Activated T-cell treated with anti-CD3 and anti-CD28 coated beads for 4 hours (primary cell): Measurements from ENCODE around the gene RNF138.
"Not testable (repeated sequence)": the region's sequence is repeated elsewhere in the genome, so short reads cannot be mapped to it uniquely, and the experiment has no call there.

ENCODE experiments used
- DNase-seq: peaks from one replicate; pipeline ENCODE4 v3.0.0-alpha.2; 2020

The RNF138 gene

DNA sequence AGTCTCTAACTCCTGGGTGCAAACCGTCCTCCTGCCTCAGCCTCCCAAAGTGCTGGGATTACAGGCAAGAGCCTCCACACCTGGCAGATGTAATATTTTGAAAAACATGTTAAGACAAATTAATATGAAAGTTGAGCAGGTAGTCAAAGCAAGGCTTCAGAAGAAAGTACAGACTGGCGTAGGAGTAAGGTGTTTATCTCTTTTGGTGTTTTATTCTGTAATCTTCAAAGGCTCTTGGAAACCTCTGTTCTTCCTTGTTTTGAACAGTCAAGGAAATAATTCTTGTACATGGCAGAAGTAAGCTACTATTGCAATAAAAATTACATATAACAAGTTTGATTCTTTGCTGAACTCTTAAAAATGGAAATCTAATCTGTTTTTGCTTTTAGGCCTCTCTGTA, 5.3 kb downstream of the RNF138 start:
- no peak for DNase-seq

DNA sequence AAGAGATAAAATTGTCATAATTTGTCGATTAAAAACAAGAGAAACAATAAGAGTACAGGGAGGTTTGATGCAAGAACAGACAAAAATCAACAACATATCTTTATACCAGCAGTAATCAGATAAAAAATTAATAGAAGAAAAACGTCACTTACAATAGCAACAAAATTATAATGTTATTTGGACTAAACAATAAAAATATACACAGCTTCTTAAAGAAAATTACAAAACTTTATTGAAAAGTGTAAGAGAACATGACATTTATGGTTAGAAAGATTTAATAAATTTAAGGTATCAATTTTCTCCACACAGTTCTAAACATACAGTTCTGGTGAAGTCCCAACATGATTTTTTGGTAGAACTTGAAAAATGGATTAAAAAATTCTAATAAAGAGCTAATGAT, 12.8 kb downstream of the RNF138 start:
- DNase-seq = no peak

DNA sequence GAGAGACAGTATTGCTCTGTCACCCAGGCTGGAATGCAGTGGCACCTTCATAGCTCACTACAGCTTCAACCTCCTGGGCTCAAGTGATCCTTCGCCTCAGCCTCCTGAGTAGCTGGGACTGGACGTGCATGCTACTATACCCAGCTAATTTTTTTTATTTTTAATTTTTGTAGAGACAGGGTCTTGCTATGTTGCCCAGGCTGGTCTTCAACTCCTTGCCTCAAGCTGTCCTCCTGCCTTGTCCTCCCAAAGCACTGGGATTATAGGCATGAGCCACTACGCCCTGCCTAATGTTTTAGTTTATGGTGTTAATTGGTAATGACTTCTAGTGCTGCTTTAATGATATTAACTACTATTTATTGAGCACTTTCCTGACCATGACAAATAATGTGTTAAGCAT, 18.3 kb downstream of the RNF138 start:
- DNase-seq = no peak

DNA sequence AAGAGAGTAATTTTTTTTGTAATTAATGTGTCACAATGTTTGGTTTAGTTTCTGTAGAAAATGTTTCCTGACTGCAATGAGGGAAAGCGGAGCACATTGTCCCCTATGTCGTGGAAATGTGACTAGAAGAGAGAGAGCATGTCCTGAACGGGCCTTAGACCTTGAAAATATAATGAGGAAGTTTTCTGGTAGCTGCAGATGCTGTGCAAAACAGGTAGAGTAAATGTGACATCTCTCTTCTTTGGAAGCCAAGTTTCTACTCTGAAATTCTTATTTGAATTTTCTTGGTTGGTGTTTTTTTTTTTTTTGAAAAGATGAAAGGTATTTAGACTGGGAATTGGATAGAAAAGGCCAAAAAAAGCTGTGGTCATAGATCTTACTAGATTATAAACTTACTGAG, 20.0 kb downstream of the RNF138 start:
- no peak for DNase-seq

DNA sequence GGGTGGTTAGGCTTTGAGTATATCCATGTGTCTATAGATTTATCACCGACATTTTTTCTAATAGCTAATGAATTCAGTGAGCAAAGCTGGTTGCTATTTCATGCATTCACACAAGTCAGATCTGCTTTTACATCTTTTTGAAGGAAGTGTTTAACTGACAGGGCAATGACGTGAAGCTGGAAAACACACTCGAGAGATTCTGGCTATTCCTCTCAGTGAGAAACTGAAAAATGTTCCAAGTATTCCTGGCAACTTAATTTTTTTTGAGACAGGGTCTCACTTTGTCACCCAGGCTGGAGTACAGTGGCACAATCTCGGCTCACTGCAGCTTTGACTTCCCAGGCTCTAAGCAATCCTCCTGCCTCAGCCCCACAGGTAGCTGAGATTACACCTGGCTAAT, 21.2 kb downstream of the RNF138 start:
- no peak for DNase-seq

DNA sequence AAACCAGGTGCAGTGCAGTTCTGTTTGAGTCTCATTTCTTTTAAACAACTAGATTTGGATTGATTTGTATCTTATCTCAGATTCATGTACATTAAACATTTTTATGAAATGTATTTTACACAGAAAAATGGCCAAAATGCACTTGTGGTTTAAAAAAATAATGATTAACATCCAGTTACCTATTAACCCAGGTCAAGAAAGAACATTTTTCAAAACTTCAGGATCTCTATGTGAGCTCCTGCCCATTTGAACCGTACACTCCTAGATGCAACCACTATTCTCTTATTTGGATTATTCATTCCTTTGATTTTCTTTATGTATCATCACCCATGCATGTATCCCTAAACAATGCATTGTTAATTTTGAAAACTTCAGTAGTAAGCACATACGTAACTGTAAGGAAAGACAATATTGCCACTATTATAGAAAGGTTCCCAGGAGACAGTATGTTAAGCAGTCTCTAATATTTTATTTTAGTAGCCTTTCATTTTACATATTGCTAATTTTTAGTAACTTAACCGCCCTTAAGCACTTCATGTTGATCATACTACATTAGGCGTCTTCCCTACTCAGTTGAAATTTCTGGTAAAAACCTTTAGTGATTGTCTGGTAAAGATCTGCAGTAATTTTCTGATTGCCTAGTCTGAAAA, 22.7 kb downstream of the RNF138 start:
- DNase-seq = no peak

DNA sequence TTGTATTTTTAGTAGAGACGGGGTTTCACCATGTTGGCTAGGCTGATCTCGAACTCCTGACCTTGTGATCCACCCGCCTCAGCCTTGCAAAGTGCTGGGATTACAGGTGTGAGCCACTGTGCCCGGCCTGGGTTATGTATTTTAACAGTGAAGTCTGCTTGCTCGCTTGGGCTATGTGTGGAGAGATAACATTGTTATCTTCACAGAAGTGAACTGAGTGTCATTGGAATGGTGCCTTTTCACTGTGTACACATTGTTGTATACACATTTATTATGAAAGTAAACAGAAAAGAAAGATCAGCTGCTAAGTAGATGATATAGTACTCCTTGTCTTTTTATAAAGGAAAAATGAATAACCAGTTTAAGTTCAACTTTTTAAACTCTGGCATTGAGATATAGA, 30.4 kb downstream of the RNF138 start:
- no peak for DNase-seq

DNA sequence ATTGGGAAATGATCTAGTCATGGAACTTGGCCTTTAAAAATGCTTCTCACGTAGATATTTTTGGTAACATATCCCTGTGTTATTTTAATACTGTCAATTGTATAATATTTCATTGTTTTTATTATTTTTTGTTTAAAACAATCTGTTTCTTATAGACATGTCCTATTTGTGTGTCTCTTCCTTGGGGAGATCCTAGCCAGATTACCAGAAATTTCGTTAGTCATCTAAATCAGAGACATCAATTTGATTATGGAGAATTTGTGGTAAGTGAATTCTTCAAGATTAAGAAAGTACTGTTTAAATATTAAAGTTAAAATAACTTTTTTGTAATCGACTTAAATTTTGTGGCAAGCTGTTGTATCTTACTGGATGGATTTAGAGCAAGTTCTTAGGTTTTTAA, 34.9 kb downstream of the RNF138 start:
- no peak for DNase-seq

DNA sequence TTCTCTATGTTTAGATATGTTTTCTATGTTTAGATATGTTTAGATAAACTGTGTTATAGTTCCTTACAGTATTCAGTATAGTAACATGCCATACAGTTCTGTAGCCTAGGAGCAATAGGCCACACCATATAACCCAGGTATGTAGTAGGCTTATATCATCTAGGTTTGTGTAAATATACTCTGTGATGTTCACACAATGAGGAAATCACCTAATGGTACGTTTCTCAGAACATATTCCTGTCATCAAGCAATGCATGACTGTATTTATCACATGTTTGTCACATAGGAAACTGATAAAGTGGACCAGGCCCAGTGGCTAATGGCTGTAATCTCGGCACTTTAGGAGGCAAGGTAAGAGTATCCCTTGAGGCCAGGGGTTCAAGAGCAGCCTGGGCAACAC, 44.0 kb downstream of the RNF138 start:
- DNase-seq = no peak

DNA sequence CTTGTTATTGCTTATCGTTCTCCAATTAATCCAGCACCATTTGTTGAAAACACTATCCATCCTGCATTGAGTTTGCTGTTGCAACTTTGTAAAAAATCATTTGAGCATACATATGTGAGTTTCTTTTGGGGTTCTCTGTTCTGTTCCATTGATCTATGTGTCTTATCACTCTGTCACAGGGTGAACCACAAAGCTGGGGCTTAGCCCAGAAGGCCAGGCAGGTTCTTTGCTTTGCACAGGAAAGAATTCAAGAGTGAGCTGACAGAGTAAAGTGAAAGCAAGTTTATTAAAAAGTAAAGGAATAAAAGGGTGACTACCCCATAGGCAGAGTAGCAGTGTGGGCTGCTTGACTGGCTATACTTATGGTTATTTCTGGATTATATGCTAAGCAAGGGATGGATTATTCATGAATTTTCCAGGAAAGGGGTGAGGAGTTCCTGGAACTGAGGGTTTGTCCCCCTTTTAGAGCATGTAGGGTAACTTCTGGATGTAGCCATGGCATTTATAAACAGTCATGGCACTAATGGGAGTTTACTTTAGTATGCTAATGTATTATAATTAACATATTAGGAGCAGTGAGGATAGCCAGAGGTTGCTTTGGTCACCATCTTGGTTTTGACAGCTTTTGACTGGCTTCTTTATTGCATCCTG, 46.8 kb downstream of the RNF138 start:
- no peak for DNase-seq

DNA sequence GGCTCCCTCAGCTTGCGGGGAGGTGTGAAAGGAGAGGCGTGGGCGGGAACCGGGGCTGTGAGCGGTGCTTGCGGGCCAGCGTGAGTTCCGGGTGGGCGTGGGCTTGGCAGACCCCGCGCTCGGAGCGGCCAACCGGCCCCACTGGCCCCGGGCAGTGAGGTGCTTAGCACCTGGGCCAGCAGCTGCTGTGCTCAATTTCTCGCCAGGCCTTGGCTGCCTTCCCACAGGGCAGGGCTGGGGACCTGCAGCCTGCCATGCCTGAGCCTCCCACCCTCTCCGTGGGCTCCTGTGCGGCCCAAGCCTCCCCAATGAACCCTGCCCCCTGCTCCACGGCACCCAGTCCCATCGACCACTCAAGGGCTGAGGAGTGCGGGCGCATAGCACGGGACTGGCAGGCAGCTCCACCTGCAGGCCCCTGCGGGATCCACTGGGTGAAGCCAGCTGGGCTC, 48.2 kb downstream of the RNF138 start:
- DNase-seq = no peak

DNA sequence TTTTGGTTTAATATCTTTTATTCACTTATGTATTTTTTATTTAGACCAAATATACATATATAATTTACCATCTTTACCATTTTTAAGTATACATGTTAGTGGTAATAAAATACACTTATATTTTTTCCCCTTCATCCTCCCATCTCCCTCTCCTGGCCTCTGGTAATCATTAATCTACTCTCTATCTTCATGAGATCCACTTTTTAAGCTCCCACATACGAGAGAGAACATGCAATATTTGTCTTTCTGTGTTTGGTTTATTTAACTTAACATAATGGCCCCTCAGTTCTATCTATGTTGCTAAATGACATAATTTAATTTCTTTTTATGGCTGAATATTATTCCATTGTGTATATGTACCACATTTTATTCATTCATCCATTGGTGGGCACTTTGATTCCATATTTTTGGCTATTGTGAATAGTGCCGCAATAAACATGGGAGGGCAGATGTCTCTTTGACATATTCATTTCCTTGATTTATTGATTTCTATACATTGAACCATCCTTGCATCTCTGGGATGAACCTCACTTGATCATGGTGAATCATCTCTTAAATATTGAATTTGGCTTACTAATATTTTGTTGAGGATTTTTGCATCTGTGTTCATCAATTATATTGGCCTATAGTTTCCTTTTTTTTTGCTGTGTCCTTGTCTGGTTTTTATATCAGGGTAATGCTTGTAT, 56.7 kb downstream of the RNF138 start:
- no peak for DNase-seq

DNA sequence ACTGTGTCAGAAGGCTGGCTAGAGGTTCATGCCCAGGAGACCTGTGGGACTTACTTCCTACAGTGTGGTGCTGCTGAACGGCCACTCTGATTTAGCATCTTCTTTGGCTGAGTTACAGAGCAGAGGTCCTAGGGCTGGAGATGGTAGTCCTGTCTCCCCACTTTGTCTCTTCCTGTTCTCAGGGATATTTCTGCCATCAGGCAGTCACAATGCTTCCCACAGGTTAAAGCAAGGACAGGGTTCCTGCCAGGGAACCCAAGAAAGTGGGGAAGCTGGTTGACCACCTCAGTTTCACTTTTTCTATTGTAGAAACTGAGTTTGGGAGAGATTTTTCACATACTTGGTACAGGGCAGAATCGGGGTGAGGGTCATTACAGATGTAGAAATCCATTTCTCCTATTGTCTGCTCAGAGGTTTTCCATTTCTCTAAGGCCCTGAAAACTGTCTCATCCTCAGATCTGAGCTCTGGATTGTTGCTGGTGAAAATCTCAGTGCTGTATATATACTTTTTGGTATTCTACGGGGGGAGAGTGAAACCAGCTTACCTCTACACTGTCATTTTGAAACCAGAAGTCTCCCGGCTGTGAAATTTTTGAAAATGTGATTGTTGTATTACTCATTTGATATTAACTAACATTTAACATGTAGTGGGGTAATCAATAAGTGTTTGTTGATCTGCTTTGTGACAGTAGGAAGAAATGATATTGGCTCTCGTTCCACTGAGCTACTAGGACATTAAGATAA, 61.2 kb downstream of the RNF138 start:
- DNase-seq = no peak

DNA sequence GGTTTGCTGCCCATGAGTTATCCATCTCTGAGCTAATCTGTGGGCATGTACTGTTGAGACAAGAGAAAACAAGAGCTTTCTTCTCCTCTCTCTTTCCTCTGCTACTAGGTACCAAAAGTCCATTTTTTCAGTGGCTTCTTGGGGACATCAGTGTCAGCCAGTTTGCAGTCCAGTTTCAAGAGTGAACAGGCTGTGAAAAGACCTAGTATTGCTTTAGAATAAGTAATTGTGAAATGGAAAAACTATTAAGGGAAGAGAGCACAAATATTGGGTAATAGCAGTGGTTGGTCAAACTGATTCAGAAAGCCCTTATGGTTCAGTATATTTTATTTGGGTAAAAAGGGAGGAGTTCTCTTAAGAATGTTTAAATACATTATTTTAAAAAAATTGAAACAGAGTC, 65.2 kb downstream of the RNF138 start:
- DNase-seq = no peak

DNA sequence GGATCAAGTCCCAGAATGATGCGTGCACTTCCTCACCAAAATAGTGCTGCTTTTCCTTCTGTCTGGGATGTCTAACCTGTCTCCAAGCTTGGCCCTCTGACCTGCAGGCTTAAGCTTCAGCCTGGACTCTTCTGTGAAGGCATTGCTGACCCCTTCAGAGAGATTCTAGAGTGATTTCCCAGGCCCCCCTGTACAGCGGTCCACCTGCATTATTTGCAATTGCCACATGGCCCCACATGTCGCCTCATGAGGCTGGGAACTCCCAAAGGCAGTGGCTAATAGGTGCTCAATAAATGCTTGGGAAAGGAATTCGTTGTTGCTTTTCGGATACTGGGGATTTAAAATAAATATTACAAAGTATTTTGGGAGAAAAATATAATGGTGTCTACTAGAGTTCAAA, 65.9 kb downstream of the RNF138 start:
- DNase-seq = no peak

DNA sequence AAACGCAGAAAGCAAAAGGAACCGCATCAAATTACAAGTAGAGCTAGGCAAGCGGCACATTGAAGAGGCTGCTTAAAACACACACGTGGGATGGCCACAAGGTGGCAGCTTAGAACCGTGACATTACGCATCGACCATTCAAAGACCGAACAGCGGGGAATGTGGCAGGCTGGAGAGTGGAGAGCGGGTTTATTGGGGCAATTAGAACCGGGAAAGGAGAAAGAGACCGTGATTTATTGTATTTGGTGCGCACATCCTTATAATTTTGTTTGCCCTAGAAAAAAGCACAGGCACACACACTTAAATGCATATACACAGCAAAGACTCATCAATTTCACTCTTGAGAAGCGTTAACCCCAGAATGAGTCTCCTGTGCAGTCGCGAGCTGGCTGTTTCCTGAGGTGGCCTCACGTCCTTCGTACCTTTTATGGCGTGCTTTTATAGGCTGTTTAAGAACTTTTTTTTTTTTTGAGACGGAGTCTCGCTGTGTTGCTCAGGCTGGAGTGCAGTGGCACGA, 66.5 kb downstream of the RNF138 start:
- DNase-seq = peak; percentile 60

DNA sequence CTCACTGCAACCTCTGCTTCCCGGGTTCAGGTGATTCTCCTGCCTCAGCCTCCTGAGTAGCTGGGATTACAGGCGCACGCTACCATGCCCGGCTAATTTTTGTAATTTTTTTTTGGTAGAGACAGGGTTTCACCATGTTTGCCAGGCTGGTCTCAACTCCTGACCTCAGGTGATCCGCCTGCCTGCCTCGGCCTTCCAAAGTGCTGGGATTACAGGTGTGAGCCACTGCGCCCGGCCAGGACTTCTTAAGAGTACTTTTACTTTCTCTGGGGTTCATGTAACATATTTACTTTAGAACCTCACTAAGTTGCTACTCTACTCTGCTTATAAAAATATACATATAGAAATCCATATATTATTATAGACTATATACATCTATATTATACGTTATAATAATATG, 67.0 kb downstream of the RNF138 start:
- not testable (repeated sequence) for DNase-seq

DNA sequence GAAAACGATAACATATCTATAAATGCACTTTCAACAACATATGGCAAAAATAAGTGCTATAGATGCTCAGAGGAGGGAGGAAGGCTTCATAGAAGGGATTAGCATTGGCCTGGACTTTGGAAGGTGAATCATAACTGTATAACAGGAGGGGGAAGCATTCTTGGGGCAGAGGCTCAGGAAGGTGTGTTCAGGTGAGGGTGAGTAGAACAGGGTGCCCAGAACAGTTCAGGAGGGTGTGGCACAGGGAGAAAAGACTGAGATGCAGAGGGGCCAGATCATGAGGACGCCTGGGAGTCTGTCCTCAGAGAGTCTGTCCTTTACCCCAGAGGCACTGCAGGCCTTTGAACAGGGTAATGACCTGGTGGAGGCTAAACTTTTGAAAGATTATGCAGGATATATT, 68.9 kb downstream of the RNF138 start:
- no peak for DNase-seq

DNA sequence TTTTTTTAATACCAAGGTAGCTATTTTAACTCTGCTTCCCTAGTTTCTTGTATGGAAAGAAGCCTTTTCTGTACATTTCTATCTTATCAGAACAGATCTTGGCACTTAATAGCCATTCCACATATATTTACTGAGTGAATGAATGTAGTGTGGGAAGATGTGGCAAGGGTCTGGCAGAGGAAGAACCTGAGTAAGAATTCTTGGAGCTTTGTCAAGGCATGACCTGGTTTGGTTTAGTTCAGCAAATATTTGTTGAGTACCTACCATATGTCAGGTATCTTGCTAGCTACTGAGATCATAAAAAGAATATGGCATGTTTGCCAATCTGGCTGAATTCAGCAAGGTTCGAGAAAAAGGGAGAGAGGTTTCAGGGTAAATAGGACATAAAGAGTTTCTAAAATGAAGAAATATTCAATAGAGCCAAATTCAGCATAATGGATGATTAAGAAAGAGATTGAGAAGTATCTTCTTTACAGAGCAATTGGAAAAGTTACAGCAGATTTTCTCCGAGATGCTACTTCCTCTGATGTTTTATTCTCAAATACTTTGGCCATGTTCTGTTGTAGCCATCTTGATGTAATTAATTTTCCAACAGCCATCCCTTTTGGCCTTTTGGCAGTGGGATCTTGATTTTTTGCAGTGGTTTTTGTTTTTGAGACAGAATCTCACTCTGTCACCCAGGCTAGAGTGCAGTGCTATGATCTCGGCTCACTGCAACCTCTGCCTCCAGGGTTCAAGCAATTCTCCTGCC, 76.5 kb downstream of the RNF138 start:
- no peak for DNase-seq

DNA sequence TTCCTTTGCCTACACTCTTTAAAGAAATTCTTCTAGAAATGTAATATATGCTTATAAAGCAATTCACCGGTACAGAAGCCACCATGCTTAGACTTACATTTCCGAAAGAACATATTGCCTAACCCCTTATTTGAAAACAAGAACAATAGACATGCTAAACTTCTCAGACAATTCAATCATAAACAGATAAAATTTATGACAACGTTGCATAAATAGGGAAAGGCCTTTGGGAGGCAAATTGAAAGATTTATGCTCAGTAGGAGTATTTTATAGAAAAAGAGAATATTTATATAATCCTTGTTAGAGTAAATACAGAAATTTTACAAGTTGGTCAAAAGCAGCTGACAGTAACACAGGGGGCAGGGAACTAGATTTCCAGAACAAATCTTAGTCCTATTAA, 82.0 kb downstream of the RNF138 start:
- no peak for DNase-seq

DNA sequence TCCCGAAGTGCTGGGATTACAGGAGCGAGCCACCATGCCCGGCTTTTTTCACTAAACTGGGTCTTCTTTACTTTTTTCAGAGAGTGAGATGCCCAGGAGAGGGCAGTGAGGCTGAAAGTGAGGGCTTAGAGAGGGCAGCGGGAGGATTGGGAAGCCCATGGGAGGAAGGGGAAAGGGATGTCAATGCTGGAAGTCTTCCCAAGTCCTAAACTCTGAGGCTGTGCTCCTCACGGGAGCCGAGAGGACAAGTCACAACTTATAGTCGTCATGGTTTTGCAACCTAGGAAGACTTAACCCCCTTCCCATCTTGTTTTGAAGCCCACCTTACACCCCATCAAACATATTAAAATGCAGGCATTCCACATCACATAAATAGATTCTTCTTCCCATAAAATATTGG, 83.0 kb downstream of the RNF138 start:
- DNase-seq = no peak

DNA sequence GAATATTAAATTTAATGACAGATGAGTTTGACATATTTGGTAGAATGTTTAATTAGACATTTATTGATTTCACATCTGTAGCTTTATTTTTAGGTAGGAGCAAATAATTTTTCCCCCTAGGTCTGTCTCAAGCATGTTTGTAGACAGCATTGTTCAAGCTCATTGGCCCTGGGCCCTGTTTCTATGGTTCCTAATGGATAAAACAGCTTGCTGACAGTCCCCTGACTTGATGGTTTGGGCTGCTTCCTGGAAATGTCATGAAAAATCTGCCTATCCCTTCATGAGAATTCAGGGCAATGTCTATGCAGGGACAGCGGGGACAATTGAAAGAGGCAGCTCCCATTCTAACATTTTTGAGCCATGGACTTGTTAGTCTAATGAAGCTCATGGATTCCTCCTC, 83.6 kb downstream of the RNF138 start:
- no peak for DNase-seq

DNA sequence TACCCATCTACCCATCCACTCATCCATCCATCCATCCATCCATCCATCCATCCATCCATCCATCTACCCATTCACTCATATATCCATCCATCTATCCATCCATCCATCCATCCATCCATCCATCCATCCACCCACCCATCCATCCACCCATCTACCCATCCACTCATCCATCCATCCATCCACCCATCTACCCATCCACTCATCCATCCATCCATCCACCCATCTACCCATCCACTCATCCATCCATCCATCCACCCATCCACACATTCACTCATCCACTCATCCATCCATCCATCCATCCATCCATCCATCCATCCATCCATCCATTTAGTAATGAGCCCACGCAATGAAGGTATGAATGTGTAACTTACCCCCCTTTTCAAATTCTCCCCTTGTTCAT, 85.1 kb downstream of the RNF138 start:
- DNase-seq = not testable (repeated sequence)
